HFFc6 (cell line): Measurements from ENCODE around the gene DHDDS. TPM values are rescaled to one million over a fixed set of nuclear protein-coding genes. Genes with fewer than 3 reads are reported as not detected.

Source experiments
- DNase-seq: peaks from one replicate; pipeline ENCODE4 v3.0.0-alpha.2; 2018
- H3K27ac Mint-ChIP-seq: 2 replicates; pipeline ENCODE4 v1.8.0; 2020; ENCODE audit warnings: mild to moderate bottlenecking, mixed read lengths
- H3K27me3 Mint-ChIP-seq: 2 replicates; pipeline ENCODE4 v1.8.0; 2021; ENCODE audit warnings: mild to moderate bottlenecking, moderate library complexity, mixed read lengths; ENCODE audit not compliant: insufficient read depth
- H3K36me3 Mint-ChIP-seq: 2 replicates; pipeline ENCODE4 v1.8.0; 2021; ENCODE audit warnings: low read depth, mixed read lengths
- H3K4me1 Mint-ChIP-seq: 2 replicates; pipeline ENCODE4 v1.8.0; 2020; ENCODE audit warnings: low read depth, mixed read lengths
- H3K4me3 Mint-ChIP-seq: 2 replicates; pipeline ENCODE4 v1.8.0; 2020; ENCODE audit warnings: mild to moderate bottlenecking, moderate library complexity, mixed read lengths
- H3K9me3 Mint-ChIP-seq: 2 replicates; pipeline ENCODE4 v1.8.0; 2020; ENCODE audit warnings: mild to moderate bottlenecking, mixed read lengths
- CTCF ChIP-seq: fragments of 200-600 bp; sonication (generic); IDR thresholded peaks from 2 replicates; pipeline ENCODE4 v1.5.0; 2021; ENCODE audit warnings: antibody characterized with exemption, mild to moderate bottlenecking
- total RNA-seq, 6 experiments: library from RNA; stranded (reverse); fragmentation: NEBNext Ultra II Directional; extraction: Animal tissue kit (Norgen Biotek cat#: 25700); gene quantifications; 2 replicates in 1 of 6; 3 replicates in 5 of 6; pipeline ENCODE4 v1.2.3, GENCODE V29; 2021

The DHDDS gene
- total RNA-seq, 6 experiments from 2014 or later: 68.3 to 76.1 (median 70.8) TPM

DNA sequence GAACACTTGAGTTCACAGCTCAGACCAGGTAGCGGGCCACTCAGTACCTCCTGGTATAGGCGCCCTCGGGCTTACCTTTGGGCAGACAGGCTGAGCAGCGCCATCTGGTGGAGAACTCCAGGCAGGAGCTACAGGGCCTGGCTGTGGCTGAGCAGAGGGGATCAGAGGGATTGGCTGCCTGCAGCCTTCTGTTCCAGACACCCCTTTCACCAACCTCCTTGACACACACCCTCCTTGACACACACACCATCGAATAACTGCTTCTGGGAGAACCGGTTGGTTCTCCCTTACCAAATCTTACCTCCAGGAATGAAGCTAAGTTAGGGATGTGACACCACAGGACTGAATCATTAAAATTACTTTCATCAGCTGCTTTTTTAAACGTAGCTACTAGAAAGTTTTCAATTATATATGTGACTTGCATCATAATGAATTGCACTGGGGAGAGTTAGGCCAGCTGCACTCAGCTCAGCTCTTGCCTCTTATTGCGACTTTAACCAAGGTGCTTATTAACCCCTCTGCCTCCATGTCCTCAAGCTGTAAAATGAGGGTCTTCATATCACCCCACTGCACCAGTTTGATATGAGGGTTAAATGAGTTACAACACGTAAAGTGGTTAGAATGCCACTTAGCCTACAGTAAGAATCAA, 14.9 kb upstream of the DHDDS start:
- H3K36me3 Mint-ChIP-seq: no peaks in the 10 kb centered on the region

DNA sequence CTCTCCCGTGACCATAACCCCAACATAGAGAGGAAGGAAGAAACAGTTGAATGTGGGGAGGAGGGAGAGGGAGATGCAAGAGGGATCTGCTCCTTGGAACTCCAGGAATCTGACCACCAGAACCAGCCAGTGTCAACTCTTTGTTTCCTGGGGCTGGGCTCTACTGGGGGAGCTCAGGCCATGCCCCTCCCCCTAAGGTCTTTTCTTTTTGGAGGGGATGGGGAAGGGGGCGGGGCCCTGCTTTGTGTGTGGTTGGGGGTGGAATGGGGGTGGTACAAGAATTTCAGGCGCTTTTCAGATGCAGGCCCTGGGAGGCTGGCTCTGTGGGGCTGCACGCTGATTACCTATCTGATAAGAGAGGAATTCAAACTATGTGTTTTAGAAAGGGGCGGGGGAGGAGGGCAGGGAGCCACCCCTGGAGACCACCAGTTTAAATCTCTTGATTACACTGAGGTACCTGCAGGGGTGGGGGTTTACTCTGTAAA, 13.2 kb upstream of the DHDDS start:
- Mint-ChIP-seq H3K9me3 (no peaks in the 10 kb centered on the region), H3K4me3 (no peak overlapping the region)

More for the DNA sequence above, 14.9 kb upstream of the DHDDS start:
- Mint-ChIP-seq H3K27me3 (peaks cover 35% of the 10 kb centered on the region), H3K9me3 (no peaks in the 10 kb centered on the region), H3K27ac (no peak overlapping the region), H3K4me3 (no peak overlapping the region), H3K4me1 (peaks cover 7% of the 10 kb centered on the region; the same call in 1 of the 2 replicates)
- DNase-seq: peak; percentile 41
- peak; percentile 95 for TF ChIP-seq CTCF

DNA sequence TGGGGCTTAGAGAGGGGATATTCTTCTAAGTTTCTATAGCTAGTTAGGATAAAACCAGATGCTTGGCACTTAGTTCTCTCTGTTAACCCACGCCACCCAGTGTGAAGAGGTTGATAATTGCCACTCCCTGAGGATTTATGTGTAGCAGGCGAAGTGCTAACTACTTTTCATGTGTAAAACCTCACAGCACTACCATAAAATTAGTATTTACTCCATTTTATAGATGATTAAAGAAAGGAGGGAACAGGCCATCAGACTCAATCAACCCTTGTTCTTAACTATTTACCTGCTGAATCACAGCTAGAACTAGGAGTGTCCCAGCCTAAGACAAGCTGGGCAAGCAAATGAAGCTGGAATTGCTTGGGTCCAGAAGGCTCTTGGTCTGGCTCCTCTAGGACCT, 12.6 kb upstream of the DHDDS start:
- no peaks in the 10 kb centered on the region for H3K9me3 Mint-ChIP-seq
- H3K36me3 Mint-ChIP-seq: no peaks in the 10 kb centered on the region
- no peak for DNase-seq
- TF ChIP-seq CTCF: no peak
- H3K27me3 Mint-ChIP-seq: peaks cover 17% of the 10 kb centered on the region
- no peak overlapping the region for H3K27ac Mint-ChIP-seq
- H3K4me1 Mint-ChIP-seq: peaks cover 7% of the 10 kb centered on the region; the same call in 1 of the 2 replicates
- no peak overlapping the region for H3K4me3 Mint-ChIP-seq

More for the DNA sequence above, 13.2 kb upstream of the DHDDS start:
- H3K27ac Mint-ChIP-seq: no peak overlapping the region
- H3K27me3 Mint-ChIP-seq: peaks cover 23% of the 10 kb centered on the region
- TF ChIP-seq CTCF: no peak
- H3K36me3 Mint-ChIP-seq: no peaks in the 10 kb centered on the region
- H3K4me1 Mint-ChIP-seq: peaks cover 7% of the 10 kb centered on the region; the same call in 1 of the 2 replicates
- DNase-seq: no peak

DNA sequence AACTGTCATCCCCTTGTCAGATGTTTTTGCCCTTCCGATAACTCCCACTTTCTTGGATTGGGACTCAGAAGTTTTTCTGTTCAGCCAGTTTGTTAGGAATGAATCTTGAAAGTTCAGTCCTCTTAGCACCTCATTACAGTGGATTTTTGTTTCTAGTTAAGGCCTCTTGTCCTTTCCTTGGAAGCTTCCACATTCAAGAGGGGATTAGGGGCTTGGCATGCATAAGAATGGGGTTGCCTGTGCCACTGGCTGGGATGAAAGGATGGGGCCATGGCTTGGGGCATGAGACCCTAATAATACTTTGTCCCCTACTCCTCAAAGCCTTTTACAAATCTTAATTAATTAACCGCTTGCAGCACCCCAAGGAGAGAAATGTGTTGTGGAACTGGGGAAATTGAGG, 2.4 kb upstream of the DHDDS start:
- no peaks in the 10 kb centered on the region for H3K9me3 Mint-ChIP-seq
- peaks cover 3% of the 10 kb centered on the region for H3K27me3 Mint-ChIP-seq
- H3K27ac Mint-ChIP-seq: no peak overlapping the region
- H3K4me1 Mint-ChIP-seq: peaks cover 14% of the 10 kb centered on the region
- peaks cover 9% of the 10 kb centered on the region for H3K36me3 Mint-ChIP-seq
- H3K4me3 Mint-ChIP-seq: no peak overlapping the region
- TF ChIP-seq CTCF: no peak
- DNase-seq: no peak

GRCh38 chr1:26432793-26433192, 672 bp downstream of the DHDDS start:
- Mint-ChIP-seq H3K4me1 (peaks cover 14% of the 10 kb centered on the region), H3K36me3 (peaks cover 9% of the 10 kb centered on the region), H3K27ac (peak overlapping the region; percentile 92), H3K4me3 (peak overlapping the region; percentile 98), H3K27me3 (peaks cover 2% of the 10 kb centered on the region), H3K9me3 (no peaks in the 10 kb centered on the region)
- no peak for TF ChIP-seq CTCF
- DNase-seq: no peak
